GM19452 (cell line): ENCODE data around the gene RNLS.

Experiments
- ATAC-seq: cut with Tn5 transposase; IDR thresholded peaks from one replicate; pipeline ENCODE4 v1.9.1; 2021; ENCODE audit not compliant: unreplicated experiment

Gene RNLS

GRCh38 chr10:88482220-88482619, 100.9 kb downstream of the RNLS start:
- ATAC-seq = no peak

DNA sequence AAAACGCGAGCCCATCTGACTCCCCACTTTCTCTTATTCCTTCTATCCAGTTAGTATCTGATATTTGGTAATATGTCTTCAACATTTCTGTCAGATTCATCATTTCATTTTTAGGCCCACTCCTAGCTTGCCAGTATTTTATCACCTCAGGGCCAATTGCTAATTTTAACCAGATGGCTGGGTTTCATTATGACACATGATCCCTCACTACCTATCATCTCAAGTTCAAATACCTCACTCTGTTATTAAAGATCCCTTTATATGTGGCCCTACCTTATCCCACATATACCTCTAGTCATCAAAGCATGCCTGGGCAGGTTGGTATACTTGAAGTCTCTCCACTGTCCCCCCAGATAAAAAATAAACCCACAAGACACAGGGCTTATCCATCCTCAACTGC, 104.9 kb downstream of the RNLS start:
- no peak for ATAC-seq

DNA sequence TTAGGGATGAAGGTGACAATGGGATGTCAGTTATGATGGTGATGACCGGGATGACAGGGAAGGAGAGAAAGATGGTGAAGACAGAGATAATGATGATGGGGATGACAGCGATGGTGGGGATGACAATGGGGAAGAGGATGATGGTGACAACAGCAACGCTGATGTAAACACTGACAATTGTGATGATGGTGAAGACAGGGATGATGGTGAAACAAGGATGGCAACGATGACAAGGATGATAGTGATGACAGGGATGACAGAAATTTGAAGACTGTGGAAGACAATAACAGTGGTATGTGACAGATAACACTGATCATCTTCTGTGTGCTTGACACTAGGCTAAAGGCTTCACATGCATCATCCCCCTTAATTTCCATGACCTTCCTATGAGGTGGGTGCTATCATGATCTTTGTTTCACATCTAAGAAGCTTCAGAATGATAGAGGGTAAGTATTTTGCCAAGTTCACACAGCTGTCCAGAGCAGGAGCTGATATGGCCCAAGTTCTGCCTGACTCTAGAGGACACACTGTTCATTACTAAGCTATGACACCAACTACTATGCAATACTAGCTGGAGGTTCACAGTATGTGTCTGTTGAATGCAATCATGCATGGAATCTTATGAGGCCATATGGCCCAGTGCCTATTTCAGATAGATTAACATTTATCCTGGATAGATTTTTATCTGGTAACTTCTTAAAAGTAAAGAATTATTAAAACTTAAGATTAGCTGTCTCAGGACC, 105.6 kb downstream of the RNLS start:
- ATAC-seq = no peak

DNA sequence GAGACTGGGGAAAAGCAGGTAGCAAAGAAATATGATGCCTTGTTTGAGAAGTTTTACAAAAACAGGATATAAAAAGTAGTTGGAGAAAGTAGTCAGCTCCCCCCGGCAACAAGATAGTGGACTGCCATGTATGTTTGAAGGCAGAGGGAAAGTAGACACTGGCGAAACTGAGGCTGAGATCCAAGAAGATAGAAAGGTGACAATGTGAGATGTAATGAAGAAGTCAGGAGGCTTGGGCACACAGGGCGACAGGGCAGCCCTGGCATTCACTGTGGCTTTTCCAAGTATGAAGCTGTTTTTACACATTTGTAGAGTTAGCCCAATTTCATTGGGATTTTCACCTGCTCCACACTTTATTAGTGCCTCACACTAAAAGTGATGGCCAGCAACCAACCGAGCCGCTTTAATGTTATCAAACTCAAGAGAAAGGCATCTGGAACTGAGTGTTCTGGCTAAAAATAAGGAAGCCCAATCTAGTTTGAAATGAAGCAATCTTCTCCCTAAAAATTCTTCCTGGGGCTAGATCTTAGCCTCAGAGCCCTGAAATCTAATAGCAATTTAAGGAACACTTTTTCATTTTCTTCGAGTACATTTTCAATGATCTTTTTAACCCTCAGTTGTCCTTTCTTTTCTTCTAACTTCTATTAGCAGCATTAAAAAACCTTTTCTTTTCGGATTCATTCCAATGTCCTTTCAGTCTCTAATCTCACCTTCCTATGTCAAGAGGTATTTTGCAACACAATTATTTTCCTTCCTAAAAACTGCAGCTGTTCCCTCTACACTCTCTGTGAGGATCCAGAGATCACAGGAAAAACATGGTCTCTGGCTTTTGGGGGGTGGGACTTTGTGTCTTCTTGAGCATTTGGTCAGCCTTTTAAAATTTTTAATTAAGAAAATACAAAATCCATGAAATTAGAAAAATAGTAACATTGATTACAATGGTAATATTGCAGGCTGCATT, 108.0 kb downstream of the RNLS start:
- ATAC-seq = no peak

DNA sequence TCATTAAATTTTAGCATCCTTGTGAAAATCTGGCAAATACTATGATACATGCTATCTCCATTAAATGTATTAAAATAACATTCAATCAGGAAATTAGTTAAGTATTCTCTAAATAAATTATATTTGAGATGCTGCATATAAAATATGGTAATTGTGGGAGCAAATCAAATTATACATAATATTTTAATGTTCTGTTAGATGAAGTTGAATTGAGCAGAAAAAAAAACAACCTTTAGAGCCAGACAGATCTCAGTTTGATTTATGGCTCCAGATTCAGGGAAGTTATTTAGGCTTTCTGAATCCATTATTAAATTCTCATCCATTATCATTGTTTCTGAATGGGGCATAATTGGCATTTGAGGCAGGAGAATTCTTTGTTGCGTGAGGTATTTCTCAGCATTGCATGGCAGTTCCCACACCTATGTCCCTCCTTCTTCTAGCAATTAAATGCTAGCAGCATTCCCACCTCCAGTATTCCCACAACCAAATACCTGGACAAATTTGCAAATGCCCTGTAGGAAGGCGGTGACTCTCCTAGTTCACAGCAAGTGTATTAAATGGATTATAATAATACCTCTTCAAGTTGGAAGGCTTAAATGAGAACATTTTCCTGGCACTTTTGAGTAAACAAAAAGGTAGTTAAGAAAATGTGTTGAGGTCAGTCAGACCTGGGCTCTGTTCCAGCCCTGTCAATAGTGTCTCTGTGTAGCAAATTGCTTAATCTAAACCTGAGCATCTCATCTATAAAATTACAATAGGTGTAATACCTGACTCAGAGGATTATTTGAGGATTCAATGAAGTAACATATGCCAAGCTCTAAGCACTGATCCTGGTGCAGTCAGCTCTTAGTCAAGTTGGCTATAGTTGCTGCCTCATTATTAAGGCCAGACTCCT, 108.9 kb downstream of the RNLS start:
- no peak for ATAC-seq

GRCh38 chr10:88472540-88472939, 110.6 kb downstream of the RNLS start:
- ATAC-seq = no peak

DNA sequence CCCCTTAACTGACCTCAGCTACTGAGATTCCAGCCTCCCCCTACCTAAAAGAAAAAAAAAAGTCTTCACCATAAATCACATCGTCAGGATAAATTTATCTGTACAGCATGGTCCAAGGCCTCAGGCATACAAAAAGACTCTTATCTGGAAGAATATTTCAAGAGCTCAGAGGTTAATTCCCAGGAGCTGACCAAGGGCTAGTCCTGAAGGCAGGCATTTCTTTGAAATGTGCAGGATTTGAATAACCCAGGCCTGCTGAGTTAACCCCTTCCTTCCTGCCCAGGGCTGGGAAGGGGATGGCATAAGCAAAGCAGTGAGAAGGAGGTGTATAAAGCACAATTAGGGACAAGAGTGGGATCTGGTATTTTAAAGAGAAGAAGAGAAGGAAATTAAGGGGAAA, 111.2 kb downstream of the RNLS start:
- ATAC-seq = no peak

GRCh38 chr10:88467835-88468485, 115.2 kb downstream of the RNLS start:
- ATAC-seq = no peak

DNA sequence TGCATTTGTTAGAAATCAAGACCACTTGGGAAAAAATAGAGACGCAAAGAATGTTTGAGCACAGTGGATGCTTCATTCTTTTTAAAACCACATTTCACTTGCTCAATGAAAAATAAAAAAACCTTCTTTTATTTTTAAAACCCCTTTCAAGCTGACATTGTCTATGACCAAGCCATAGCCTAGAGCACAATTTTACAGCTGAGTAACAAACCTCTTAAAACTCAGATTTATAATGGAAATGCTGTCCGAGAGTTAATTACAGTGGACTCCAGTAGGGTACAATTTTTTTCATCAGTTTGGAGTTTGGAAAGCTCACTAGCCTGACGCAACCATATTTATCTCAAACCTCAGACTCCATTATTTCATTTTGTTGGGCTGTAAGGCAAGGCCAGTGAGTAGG, 116.3 kb downstream of the RNLS start:
- ATAC-seq = no peak

GRCh38 chr10:88465765-88466164, 117.4 kb downstream of the RNLS start:
- ATAC-seq = no peak

DNA sequence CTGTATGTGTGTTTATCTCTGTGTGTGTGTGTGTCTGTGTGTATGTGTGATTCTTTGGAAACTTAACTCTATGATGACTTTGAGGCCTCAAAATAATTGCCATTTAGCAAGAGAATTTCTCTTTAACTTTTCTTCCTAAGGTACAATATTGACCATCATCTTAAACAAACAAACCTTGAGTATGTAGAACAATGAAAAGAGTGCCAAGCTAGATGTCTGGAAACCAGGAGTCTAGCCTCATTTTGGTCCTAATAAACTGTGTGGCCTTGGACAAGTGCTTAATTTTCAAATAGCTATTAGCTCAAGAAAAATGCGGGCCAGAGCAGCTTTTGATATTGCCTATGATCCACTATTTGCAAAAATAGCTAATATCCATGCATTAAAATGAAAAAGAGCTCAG, 119.3 kb downstream of the RNLS start:
- ATAC-seq = no peak

DNA sequence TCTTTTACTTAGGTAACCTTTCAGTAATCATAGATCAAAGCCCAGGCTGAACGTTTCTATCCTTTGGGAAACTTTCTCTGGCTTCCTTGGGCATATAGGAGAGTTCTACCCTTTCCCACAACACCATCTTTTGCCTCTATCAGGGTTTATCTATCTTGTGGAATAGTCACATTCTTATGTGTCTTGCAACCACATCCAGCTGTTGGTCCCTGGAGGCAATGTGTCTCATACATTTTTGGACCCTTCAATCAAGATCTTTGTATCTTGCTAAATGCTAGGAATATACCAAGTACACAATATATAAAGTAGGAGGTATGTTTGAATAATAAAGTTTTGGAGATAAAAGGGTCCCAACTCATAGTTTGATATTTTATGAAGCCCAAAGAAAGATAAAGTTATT, 121.7 kb downstream of the RNLS start:
- ATAC-seq = no peak

- ATAC-seq = no peak
These were observed 123.6 kb downstream of the RNLS start for GRCh38 chr10:88459530-88459929.

- no peak for ATAC-seq
These were observed 124.9 kb downstream of the RNLS start for GRCh38 chr10:88458209-88458608.

GRCh38 chr10:88457660-88458059, 125.5 kb downstream of the RNLS start:
- no peak for ATAC-seq

- ATAC-seq = no peak
These were observed 126.4 kb downstream of the RNLS start for GRCh38 chr10:88456730-88457129.

GRCh38 chr10:88455831-88456230, 127.3 kb downstream of the RNLS start:
- no peak for ATAC-seq

DNA sequence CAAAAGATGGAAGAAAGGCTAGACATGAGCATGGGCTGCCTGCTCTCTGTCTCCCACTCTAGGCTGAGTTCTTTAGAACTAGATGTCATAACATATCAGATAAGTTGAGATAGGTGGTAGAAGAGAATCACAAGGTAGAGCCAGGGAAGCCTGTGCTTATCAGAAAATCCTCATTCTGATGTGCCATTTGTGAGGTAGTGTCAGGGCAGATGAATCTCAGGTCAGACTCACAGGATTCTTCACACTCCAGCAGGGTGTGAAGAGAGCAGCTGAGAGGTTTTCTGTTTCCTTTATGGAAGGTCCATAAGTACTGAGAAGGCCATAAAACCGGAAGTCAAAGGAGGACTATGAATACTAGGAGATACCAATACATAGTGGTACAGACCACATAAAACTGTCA, 132.9 kb downstream of the RNLS start:
- no peak for ATAC-seq

- no peak for ATAC-seq
These were observed 140.4 kb downstream of the RNLS start for GRCh38 chr10:88442716-88443115.

DNA sequence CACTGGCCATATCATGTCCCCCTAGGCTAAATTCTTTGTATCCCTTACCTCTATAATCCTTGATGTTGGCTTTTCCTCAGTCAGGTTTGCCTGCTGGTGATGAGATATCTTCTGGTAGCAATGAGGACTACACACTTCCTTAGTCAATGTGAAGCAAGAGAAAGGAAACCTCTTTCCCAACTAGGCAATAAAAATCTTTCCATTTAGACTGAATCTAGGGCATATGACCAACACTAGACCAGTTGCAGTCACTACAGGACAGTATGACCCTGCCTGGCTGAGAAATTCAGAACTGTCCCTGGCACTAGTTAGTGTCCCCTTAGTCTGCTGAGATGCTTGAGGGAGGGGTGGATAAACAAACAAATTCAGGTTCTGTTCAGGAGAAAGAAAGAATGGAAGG, 142.6 kb downstream of the RNLS start:
- no peak for ATAC-seq

DNA sequence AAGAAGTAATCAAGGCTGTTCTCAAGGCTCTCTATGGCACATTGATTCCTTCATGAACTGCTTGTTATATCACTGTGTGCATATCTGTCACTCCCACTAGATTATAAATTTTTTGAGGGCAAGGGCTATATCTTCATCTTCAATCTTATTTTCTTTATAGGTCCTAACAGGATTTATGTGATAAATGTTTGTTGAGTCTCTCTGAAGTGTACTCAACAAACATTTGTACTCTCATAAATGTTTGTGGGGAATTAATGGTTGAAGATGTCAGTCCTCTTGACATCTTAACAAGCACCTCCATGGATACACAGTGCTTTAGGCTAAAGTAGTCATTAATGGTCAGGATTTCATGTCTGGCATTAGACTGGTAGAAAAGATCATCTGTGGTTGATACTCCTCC, 143.2 kb downstream of the RNLS start:
- no peak for ATAC-seq
